LHCN-M2 (cell line): Measurements from ENCODE around the gene GNAI3. TPM values are rescaled to one million over a fixed set of nuclear protein-coding genes. Genes with fewer than 3 reads are reported as not detected.

Source experiments
- DNase-seq: peaks from one replicate; pipeline ENCODE4 v3.0.0-alpha.2; 2012; ENCODE audit warnings: low read depth
- total RNA-seq: library from RNA; depleted of rRNA; stranded (reverse); fragments of >200 nt; gene quantifications from 2 replicates; pipeline ENCODE4 v1.2.3, GENCODE V29; 2014

GNAI3 gene
- total RNA-seq, 1 experiment from 2014 or later: 10.8 TPM

- peak; percentile 49 for DNase-seq
Observed at GRCh38 chr1:109636201-109636952, 88.0 kb downstream of the GNAI3 start.

GRCh38 chr1:109637446-109637845 is 89.0 kb downstream of the GNAI3 start:
- no peak for DNase-seq

DNA sequence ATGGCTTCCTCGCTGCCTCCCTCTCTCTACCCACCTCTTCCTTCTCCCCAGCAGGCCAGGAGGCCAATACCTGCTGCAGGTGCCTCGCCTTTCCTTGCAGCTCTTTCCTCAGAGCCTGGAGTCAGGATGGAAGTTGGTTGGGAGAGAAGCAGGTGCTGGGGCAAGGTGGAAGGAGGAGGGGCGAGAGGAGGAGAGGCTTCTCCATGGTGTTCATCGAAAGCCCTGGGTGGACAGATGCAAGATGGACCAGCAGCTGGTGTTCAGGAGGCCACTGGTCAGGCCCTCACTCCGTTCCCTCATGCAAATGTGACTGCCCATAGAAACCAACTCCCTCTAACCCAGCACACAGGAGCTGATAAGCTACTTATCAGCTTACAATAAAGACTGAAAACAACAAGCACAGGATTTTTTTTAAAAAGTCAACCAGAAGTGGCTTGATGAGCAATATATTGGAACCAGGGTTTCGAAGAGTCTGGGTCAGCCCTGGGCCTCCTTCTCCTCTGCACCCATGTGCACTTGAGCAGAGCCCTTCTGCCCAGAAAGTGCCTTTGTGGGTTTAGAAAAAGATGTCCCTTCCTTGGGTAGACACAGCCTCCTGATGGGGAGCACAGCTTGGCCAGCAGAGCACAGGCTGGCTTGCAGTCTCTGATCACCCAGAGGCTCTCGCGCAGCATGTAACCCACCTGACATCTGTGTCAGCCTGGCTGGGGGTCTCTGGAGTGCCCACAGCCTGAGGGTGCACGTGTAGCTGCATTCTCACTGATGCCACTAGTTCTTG is 90.8 kb downstream of the GNAI3 start:
- DNase-seq: no peak

- no peak for DNase-seq
Observed at GRCh38 chr1:109639841-109640184, 91.4 kb downstream of the GNAI3 start.

- peak; percentile 49 for DNase-seq
Observed at GRCh38 chr1:109640285-109640865, 92.0 kb downstream of the GNAI3 start.

DNA sequence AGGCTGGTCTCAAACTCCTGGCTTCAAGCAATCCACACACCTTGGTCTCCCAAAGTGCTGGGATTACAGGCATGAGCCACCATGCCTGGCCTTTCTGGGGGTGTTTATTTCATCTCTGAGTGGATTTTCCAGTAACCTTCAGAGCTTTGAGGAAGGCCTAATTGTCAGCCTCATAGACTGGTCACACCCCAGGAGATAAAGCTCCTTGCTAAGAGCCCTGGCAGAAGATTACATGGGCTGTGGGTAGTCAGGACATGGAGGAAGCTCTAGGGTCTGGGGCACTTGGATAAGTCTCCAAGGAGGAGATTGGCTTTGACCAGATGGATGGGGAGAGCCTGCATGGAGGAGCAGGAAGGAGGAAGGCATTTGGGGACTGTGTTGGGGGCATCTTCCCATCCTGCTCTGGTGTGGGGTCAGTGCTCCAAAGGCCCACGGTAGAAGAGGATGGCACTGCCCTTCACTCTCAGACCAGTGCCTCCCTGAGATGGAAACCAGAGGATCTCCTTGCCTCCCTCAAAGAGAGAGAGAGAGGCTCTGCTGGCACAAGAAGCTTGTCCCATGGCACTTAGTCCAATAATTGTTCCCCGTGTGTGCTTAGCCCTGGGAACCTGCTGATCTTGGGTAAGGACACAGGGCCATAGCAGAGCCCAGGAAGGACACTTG is 92.8 kb downstream of the GNAI3 start:
- DNase-seq: no peak

DNA sequence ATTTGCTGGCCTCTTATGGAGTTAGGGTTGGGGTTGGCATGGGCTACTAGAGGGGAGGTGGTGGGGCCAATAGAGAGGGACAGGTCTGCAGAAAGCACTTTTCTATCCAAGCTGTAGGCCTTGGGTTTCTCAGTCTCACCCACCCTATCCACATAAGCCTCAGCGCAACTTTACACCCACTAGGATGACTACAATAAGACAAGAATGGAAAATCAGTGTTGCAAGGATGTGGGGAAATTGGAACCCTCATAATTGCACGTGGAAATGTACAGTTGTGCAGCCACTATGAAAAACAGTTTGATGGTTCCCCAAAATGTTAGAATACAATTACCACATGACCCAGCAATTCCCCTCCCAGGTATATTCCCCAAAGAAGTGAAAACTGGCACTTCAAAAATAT is 93.4 kb downstream of the GNAI3 start:
- no peak for DNase-seq

DNA sequence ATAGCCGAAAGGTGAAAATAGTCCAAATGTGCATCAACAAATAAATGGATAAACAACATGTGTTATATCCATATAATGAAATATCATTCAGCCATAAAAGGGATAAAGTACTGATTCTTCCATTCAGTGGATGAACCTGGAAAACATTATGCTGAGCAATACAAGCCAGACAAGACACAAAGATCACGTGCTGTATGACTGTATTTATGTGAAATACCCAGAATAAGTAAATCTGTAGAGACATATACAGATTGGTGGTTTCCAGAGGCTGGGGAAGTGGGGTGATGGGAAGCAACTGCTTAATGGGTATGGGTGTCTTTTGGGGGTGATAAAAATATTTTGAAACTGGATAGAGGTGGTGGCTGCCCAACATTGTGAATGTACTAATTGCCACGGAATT is 94.2 kb downstream of the GNAI3 start:
- no peak for DNase-seq

DNA sequence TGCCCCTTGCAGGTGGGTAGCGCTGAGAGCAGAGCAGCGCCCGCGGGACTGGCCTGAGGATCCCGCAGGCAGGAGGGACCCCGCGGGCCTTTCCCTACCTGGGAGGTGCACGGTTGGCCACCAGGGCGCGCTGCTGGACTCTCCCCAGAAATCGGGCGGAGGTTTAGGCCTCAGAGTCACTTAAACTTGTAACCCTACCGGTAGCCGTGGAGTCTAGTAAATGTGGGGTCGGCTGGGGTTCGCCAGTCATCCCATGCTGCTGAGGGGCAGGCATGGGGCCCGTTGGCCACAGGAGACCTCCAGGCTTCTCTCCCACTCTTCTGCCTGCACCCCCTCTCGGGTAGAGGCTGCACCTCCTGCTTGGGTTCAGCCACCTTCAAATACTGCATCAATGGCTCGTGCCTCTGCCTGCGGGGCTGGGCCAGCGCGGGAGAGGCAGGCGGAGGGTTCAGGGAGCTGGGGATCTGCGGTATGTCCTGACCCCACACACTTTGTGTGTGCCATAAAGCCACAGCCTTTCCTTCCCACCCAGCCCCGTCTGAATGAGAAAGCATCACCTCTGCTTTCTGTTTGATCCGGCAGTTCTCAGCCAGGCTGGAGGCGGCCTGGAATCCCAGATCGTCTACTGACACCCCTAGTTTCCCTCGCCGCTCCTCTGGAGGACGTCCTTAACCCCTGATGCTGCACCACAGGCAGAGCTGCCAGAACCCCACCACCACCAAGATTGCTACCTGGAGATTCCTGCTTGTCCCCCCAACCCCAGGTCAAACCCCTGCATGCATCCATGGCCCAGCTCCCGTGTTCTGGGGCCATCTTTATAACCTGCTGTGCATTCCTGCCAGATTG is 95.2 kb downstream of the GNAI3 start:
- DNase-seq: peak; percentile 55

GRCh38 chr1:109644670-109645069 is 96.3 kb downstream of the GNAI3 start:
- no peak for DNase-seq

GRCh38 chr1:109649491-109649914 is 101.1 kb downstream of the GNAI3 start:
- peak; percentile 59 for DNase-seq

DNA sequence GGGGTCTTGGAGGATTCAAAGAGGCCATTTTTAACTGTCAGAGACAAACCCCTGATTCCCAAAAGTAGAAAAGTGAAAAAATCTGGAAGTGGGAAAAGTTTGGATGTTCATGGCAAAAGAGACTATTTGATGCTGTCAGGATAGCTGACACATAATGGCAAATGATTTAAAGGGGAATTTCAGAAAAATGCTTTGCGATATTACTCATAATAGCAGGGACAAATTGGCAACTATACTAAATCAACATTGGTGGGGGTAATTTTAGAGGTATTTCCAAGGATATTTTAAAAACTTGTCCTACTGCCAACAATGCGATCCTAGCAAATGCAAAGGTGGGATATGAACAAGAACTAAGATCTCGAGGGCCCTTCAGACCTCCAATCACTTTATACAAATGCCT is 102.2 kb downstream of the GNAI3 start:
- DNase-seq: no peak

DNA sequence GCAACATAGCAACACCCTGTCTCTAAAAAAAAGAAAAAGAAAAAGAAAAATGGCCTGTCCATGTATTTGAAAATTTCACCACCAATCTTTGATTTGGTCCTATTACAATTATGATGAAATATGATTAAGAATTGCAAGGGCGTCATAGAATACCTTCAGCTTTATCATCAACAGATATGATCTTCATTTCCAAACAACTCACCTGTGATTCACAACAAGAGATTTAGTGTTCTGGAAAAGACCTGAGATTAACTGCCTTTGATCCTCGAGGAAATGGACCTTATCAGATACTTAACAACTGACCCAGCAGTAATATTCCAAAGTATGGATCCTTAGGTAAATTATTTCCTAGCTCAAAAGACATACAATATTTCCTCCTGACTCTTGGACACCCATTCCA is 104.0 kb downstream of the GNAI3 start:
- DNase-seq: no peak

GRCh38 chr1:109653306-109653705 is 104.9 kb downstream of the GNAI3 start:
- no peak for DNase-seq

DNA sequence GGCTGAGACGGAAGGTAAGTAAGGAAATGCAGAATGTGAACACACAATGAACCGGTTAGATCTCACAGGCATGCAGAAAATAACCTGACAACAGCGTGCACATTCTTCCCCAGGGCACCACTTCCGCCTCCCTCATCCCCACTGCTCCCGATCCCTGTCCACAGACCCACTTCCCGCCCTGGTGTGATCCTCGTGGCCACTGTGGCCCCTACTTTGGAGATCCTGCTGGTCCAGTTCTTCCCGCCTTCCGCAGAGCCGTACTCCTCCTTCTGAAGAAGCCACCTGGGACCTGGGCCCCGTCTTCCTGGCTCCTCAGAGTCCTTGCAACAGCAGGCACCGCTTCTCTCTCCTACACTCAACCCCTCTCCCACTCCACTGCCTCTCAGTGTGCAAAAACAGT is 106.1 kb downstream of the GNAI3 start:
- no peak for DNase-seq

DNA sequence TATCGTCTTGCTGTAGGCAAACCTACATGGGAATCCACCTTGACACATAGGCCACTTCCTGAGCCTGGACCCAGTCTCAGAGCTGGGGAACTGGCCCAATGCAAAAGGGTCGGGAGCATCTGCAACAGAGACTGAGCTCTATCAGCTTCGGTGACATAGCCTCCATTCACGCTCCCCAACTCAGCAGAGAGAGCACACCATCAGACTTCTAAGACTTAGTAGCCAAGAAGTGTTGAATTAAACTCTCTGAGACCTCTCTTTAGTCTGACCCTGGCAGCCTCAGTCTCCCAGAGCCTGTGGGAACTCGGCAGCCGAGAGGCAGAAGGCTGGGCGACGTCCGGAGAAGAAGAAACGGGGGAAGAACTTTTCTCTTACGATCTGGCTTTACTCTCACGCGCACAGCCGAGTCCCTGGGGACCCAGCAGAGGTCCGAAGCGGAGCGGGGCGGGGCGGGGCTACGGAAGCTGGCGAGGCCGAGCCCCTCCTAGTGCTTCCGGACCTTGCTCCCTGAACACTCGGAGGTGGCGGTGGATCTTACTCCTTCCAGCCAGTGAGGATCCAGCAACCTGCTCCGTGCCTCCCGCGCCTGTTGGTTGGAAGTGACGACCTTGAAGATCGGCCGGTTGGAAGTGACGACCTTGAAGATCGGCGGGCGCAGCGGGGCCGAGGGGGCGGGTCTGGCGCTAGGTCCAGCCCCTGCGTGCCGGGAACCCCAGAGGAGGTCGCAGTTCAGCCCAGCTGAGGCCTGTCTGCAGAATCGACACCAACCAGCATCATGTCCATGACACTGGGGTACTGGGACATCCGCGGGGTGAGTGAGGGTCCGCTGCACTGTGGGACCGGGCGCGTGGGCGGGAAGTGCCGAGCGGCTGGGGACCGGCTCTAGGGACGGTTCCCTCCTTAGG is 107.5 kb downstream of the GNAI3 start, which contains the start of gene GSTM4:
GSTM4 (plus strand) TSS at position 485 of the 905 bp plus-strand sequence; CDS start at position 776, 291 bp downstream.
- DNase-seq: peak; percentile 64

DNA sequence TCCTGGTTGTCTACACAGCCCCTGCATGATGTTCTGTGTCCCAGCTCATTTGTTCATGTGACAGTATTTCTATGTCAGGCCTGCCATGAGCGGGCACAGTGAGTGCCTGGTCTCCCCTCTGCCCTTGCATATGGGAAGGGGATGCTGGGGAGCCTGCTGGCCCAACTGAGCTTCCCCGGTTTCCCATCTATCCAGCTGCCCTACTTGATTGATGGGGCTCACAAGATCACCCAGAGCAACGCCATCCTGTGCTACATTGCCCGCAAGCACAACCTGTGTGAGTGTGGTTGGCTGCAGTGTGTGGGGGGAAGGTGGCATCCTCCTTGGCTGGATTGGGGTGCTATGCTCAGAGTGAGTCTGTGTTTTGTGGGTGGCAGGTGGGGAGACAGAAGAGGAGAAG is 109.0 kb downstream of the GNAI3 start:
- no peak for DNase-seq

GRCh38 chr1:109657970-109658369 is 109.6 kb downstream of the GNAI3 start:
- DNase-seq: no peak

DNA sequence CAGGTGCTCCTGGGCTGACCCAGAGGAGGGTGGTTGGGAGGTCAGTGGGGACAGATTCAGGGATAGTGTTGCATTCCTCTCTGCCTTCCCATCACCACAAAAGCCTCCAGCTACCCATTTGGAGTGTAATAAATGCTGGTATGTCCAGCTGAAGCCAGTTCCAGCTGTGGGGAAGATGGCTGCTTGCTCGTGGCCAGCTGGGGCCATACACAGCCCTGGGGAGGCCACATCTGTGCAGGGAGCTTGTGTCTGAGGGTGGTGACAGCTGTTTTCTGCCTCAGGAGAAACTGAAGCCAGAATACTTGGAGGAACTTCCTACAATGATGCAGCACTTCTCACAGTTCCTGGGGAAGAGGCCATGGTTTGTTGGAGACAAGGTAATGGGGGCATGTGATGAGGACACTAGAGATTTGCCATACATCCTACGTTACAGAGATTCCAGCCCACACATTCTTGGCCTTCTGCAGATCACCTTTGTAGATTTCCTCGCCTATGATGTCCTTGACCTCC is 110.2 kb downstream of the GNAI3 start:
- no peak for DNase-seq

DNA sequence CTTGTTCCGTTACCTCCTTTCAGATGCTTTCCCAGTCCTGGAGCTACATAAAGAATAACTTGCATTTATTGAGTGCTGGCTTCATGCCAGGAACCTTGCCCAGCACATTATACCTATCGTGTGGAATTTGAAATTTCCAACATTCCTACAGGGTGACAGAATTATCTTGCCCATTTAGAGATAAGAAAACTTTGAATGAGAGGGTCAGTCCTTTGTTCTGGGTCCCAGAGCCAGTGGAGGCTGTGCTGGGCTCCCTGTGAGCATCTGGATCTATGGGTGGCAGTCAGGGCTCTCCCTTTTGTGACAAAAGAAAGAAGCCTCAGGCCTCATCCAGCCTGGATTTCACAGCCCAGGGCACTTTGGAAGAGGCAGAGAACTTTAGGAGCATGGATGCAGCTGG is 110.7 kb downstream of the GNAI3 start:
- DNase-seq: no peak
